GF-D8 (cell line): ENCODE data around the gene ESD.
"Not testable (repeated sequence)": the region's sequence is repeated elsewhere in the genome, so short reads cannot be mapped to it uniquely, and the experiment has no call there.

Experiments used
- DNase-seq: peaks from one replicate; lab custom pipeline; 2025; lab: John Stamatoyannopoulos, UW

The ESD gene, protein sequence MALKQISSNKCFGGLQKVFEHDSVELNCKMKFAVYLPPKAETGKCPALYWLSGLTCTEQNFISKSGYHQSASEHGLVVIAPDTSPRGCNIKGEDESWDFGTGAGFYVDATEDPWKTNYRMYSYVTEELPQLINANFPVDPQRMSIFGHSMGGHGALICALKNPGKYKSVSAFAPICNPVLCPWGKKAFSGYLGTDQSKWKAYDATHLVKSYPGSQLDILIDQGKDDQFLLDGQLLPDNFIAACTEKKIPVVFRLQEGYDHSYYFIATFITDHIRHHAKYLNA

DNA sequence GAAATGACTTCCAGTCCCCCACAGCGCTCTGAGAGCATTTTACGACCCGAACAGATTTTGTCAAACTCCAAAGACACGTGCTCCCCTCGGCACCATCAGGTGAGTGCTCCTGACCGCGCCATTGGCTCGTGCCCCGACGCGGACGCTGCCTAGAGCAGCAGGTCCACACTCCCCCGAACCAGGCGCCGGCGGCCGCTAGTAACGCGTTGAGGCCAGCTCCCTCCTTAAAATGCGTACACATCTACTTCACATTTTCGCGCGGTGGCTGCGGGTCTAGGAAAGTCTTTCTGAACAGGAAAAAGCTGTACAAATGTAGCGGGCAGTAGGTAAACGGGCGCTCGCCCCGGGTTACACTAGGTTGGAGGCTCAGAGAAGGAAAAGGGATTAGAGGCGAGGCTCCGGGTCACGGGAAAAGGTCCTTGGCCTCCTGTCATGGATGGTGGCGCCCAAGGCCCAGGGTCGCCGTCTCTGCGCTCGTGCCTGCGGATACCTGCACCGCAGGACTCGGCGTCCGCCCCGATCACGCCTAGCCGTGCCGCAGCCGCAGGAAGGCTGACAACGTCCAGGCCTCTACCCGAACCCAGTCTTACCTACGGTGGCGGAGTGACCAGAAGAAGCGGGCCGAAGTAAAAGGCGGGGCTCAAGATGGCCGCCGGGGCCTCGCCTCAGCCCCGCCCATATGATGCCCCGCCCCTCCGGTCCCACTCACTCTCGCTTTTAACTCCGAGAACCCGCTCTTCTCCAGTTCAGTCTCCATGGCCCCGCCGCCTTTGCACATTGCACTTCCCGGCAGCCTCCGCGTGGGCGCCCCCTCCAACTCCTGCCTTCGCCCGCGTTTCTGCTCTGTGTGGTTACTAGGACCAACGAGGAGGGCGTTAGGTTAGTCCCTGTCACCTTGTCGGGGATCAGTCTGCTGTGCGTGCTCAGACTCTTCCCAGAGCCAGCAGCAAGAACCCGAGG lies at the start of gene ESD:
Gene ESD, minus strand, starts transcription at position 647 of the 960 bp plus-strand sequence. CDS start 5,748 bp downstream, outside the sequence.
- DNase-seq = peak; percentile 94

DNA sequence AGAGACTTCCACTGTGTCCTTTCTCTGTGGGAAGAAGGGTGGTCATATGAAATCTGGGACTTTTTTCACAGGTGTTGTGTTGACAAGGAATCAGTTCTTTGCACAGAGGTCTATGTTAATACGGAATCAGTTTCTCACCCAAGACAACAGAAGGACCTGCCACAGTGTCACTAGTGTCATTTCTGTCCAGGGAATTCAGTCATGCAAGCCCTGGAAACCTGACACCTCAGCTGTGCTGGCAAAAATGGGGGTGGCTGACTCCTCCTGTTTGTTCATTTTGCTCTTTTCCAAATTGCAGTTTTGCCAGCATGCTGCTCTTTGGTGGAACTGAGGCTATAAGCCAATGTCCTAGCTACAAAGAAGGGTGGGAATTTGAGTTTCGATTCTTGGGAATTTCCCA lies 49.8 kb upstream of the ESD start:
- no peak for DNase-seq

- no peak for DNase-seq
Observed at GRCh38 chr13:46845146-46845545, 48.2 kb upstream of the ESD start.

DNA sequence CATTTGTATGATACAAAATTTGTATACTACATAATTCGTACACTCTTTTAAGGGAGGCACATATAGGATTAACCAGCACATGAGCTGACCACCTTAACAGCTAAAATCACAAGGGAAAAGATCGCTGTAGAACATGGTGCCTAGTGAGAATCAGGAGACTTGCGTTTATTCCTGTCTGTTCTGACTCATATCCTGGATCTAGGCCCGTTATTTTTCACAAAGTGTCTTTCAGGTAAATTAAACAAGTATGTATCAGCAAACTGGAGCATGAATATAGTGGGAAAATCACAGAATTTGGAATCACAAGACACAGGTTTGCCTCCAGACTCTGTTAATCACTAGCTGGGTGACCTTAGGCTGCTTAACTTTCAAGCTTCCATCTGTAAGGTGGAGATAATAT lies 47.5 kb upstream of the ESD start:
- no peak for DNase-seq

DNA sequence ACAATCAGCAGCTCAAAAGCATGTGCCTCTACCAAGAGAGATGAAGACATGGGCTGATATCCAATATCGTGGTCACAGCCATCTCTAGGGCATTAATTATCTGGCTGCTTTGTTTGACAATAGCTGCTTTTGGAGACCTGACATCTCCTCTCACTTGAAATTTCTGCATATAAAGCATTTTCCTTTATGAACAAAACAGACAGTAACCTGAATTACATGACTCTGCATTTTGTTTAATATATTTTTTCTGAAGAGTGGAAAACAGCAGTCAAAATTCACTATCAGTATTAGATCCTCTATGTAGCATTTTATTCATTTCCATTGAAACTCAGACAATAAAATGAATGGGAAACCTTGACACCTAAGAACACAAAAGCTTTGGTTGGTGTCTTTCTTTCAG lies 42.4 kb upstream of the ESD start:
- DNase-seq = no peak

DNA sequence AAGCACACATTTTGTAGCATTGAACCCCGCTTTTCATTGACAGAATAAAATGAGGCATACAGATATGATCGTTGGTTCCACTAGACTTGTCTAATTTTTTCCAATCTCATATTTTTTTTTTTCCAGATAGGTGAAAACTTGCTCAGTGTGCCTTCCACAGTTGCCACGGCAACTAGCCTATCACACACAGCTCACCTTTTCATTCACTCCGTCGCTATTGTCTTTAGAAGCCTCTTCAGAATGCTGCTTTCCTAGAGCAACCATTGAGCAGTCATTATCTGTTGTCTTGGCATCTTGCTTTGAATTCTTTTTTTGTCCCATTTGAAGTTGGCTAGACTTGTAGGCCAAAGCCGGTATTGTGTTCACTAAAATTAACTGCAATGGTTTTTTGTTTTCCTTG lies 37.7 kb upstream of the ESD start:
- DNase-seq = no peak

GRCh38 chr13:46831588-46832194 lies 34.7 kb upstream of the ESD start:
- DNase-seq = no peak

DNA sequence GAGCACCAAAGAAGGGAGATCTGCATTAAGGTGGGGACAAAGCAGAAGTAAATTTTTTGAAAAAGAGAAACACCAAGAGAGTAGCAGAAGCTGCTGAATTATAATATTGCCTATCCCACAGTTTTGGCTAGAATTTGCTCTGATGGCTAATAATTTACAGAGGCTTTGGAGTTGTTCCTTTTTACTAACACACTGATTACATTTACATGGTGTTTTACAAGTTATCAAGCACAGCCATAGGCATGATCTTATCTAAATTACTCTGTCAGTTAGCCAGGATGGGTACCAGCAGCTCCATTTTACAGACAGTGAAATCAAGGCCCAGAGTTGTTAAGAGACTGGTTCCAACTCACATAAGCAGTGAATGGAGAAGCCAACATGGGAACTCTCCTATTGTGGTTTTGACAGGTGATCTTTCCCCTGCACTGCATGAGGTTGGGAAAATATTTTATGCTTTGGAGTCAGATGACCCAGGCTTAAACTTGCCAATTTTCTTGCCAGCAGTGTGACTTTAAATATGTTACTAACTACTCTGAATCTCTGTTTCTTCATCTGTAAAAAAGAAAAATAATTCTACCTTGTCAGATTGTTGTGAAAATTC lies 33.5 kb upstream of the ESD start:
- no peak for DNase-seq

DNA sequence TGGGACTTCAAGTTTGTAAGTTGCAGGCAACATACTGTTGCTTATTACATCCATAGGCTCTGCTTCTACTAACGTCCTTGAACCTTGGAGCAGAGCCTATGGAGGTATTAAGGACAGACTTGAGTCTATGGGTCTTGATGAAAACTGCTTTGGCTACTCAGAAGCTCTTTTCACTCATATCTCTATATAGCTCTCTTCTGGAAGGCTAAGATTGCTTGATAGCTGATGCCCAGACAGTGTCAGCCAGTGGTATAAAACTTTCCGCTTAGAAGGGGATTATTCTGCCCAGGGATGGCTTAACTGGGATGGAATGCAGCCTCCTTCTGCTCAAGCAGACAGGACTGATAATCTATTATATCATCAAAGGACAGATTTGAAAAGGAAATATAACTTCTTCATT lies 25.6 kb upstream of the ESD start:
- no peak for DNase-seq

GRCh38 chr13:46817838-46818476 lies 21.0 kb upstream of the ESD start:
- DNase-seq = no peak

DNA sequence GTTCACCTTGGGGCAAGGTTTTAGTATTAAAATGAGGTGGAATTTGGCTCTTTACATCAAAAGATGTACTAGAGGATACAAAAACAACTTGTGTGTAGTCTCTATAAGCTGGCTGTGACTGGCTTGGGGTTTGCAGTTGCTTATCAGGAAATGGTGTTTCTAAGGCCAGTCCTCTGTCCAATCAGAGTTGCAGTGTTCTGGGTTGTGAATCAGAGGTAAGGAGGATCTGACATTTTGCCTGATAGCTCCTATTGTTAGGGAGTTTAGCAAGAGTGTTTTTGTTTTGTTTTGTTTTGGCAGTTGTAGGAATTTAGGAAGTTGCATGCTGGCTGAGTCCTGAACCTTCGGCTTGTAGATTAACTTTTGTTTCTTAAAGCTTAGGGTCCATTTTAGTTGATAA lies 20.1 kb upstream of the ESD start:
- no peak for DNase-seq

DNA sequence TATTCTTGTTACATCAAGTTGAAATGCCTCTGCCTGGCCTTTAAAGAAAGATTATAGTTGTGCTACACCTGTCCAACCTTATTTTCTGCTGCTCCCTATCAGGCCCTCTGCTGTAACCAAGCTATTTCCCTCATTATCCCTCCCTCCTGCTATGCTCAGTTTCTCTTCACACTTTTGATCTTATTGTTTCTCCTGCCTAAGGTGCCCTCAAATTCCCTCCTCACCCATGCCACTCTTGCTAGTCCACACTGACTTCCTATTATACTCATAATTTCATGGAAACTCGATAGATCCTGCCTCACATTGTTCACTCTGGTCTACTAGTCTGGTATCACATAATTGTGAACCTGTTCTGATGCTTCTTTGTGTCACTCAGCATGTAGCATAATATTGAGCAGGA lies 19.4 kb upstream of the ESD start:
- no peak for DNase-seq

DNA sequence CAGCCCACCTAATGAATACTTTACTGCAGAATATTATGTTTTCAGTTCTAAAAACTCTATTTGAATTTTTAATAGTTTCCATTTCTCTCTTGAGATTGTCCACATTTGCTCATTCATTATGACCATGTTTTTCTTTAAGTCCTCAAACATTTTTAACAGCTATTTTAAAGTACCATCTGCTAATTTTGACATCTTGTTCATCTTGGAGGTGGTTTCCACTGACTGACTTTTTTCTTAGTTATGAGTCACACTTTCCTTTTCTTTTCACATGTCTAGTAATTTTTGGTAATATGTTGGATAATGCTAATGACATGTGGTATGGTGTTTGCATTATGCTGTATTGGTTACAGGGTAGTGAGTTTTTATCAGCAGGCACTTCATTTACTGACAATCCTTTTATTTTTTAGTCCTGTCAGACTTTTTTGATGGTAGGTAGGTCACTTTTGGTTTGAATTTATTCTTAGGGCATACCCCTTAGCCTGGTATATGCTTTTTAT lies 15.4 kb upstream of the ESD start:
- DNase-seq = no peak

- no peak for DNase-seq
Observed at GRCh38 chr13:46810440-46810839, 13.5 kb upstream of the ESD start.

DNA sequence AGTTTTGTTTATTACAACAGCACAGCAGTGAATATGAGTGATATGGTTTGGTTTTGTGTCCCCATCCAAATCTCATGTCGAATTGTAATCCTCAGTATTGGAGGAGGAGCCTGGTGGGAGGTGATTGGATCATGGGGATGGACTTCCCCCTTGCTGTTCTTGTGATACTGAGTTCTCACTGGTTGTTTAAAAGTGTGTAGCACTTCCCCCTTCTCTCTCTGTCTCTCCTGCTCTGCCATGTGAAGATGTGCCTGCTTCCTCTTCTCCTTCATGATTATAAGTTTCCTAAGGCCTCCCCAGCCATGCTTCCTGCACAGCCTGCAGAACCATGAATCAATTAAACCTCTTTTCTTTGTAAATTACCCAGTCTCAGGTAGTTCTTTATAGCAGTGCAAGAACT lies 8.0 kb upstream of the ESD start:
- DNase-seq = not testable (repeated sequence)

DNA sequence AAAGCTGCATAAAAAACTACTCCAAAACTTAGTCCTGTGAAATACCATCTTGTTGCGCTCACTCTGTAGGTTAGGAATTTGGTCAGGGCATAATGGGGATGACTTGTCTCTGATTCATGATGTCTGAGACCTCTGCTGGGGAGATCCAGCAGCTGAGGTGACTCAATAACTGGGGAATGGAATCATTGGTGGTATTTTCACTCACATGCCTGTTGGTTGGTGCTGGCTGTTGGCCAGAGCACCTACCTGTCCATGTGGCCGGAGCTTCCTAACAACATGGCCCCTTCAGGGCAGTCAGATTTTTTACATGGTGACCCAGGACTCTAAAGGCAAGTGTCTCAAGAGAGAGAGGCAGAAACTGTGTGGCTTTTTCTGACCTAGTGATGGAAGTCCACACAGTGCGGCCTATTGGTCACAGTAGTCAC lies 7.4 kb upstream of the ESD start:
- DNase-seq = no peak

- DNase-seq = no peak
Observed at GRCh38 chr13:46803586-46803985, 6.6 kb upstream of the ESD start.

GRCh38 chr13:46801858-46802257 lies 4.9 kb upstream of the ESD start:
- DNase-seq = no peak

GRCh38 chr13:46799139-46799538 lies 2.2 kb upstream of the ESD start:
- no peak for DNase-seq

- DNase-seq = peak; percentile 84
Observed at GRCh38 chr13:46797501-46798237, 708 bp upstream of the ESD start.

- no peak for DNase-seq
Observed at GRCh38 chr13:46796129-46796514, 839 bp downstream of the ESD start.
